ENCODE measurements around the gene CAD. TPM values are rescaled to one million over a fixed set of nuclear protein-coding genes. Genes with fewer than 3 reads are reported as not detected.

Gene CAD
- total and polyA plus RNA-seq, 2 donors (not counting 1 experiment from before 2014, with no cell fraction given): 35.6 to 48.5 TPM

DNA sequence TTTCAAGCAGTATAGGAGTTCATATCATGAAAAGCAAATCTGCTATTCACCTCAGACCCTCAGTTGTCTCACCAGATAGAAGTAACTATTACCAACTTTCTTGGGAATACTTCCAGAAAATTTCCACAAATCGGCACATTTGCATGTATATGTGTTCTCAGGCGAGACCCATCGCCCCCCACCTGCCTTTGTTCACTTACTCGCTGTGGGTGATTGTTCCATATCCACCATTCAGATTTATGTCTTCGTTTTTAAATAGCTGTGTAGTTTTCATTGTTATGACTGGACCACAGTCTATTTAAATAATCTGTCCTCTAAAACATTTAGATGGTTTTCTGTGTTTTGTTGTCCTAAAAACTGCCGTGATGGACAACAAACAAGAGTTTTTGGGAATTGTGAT is 68.3 kb downstream of the CAD start:
- WGBS (ENCODE audit: insufficient coverage): no CpG with 5 or more reads among the region's 6 CpGs
- Mint-ChIP-seq H3K27me3 (peaks cover 34% of the 10 kb centered on the region), H3K4me1 (no peaks in the 10 kb centered on the region)

DNA sequence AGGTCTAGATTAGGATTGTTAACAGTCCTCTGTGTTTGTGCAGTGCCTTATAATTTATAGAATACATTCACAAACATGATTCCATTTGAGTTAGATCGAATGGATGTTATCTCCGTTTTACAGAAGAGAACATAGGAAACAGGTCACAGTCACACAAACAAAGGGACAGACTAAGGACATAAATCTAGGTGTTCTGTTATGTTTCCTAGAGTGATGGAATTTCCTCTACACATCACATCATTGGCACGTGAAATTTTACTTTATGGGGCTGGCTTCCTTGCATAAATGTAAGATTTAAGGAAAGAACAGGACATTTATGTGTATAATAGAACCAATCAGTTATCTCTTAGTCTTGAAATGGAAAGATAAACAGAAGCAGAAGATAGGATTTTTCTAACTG is 71.4 kb downstream of the CAD start:
- Histone ChIP-seq H3K27me3 (replicated peaks in 1 of 4; ENCODE audit: control extremely low read depth in 1 of 4, control insufficient read depth in 3 of 4, insufficient read depth in 4 of 4, low read length in 3 of 4) (peaks cover 0 to 6% (median 0%) of the 10 kb centered on the region in 4 experiments), H3K9me3 (ENCODE audit: control extremely low read depth in 1 of 3, control insufficient read depth in 2 of 3, insufficient read depth in 1 of 3, low read length in 2 of 3) (no peaks in the 10 kb centered on the region), H3K27ac (ENCODE audit: low read length in 2 of 2) (no peak overlapping the region), H3K36me3 (replicated peaks in 1 of 2; ENCODE audit: control extremely low read depth in 1 of 2, control insufficient read depth in 1 of 2, extremely low read depth in 1 of 2, insufficient read depth in 2 of 2, low read length in 1 of 2) (no peaks in the 10 kb centered on the region), H3K4me2 (replicated peaks; ENCODE audit: low read depth, low read length, poor library complexity, severe bottlenecking) (no peak overlapping the region), H4K20me1 (ENCODE audit: control insufficient read depth, insufficient read depth, low read length, poor library complexity, severe bottlenecking) (no peaks in the 10 kb centered on the region), H3K79me2 (ENCODE audit: control insufficient read depth, insufficient read depth, low read length) (no peaks in the 10 kb centered on the region), H3K4me1 (ENCODE audit: control insufficient read depth in 2 of 2, insufficient read depth in 2 of 2, low read length in 2 of 2) (peaks cover 5 to 10% of the 10 kb centered on the region in 2 donors), H2AFZ (ENCODE audit: insufficient read depth, low read depth, low read length, poor library complexity, severe bottlenecking) (no peak overlapping the region), H3K9ac (ENCODE audit: low read length) (no peak overlapping the region), H3K4me3 (ENCODE audit: control extremely low read depth in 1 of 5, extremely low read depth in 1 of 5, insufficient read depth in 1 of 5, low read depth in 2 of 5, low read length in 4 of 5) (no peak overlapping the region)
- DNase-seq (no peak), ATAC-seq (ENCODE audit: low read depth) (no peak)
- no CpG with 5 or more reads among the region's 3 CpGs for WGBS (ENCODE audit: insufficient coverage)
- no peaks in the 10 kb centered on the region for H3K9me3 Mint-ChIP-seq (ENCODE audit: insufficient read depth)
- ChIA-PET CTCF (interaction anchor here (1.6 to 1.9 kb wide), 2 partner anchors 14 to 327 kb away, joined by 6 to 7 read pairs; no protein-coding TSS in a partner anchor), POLR2A (no interaction called here)
- H3K4me1 Mint-ChIP-seq: peaks cover 2% of the 10 kb centered on the region
- no peak overlapping the region for H3K27ac Mint-ChIP-seq
- TF ChIP-seq EZH2 (IDR thresholded peaks at IDR 0.05; ENCODE audit: borderline replicate concordance, insufficient read depth, low read depth, low read length, poor library complexity, severe bottlenecking): no peak
- TF ChIP-seq, protein P1, sequence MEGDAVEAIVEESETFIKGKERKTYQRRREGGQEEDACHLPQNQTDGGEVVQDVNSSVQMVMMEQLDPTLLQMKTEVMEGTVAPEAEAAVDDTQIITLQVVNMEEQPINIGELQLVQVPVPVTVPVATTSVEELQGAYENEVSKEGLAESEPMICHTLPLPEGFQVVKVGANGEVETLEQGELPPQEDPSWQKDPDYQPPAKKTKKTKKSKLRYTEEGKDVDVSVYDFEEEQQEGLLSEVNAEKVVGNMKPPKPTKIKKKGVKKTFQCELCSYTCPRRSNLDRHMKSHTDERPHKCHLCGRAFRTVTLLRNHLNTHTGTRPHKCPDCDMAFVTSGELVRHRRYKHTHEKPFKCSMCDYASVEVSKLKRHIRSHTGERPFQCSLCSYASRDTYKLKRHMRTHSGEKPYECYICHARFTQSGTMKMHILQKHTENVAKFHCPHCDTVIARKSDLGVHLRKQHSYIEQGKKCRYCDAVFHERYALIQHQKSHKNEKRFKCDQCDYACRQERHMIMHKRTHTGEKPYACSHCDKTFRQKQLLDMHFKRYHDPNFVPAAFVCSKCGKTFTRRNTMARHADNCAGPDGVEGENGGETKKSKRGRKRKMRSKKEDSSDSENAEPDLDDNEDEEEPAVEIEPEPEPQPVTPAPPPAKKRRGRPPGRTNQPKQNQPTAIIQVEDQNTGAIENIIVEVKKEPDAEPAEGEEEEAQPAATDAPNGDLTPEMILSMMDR (IDR thresholded peaks at IDR 0.05): no peak
- H3K4me3 Mint-ChIP-seq: no peak overlapping the region
- intact Hi-C loops (cut with micrococcal nuclease): no loop called here
- peaks cover 21% of the 10 kb centered on the region for H3K27me3 Mint-ChIP-seq

More for the DNA sequence above, 68.3 kb downstream of the CAD start:
- Histone ChIP-seq H2AFZ (ENCODE audit: insufficient read depth, low read depth, low read length, poor library complexity, severe bottlenecking) (no peak overlapping the region), H3K4me2 (replicated peaks; ENCODE audit: low read depth, low read length, poor library complexity, severe bottlenecking) (no peak overlapping the region), H3K4me1 (ENCODE audit: control insufficient read depth in 2 of 2, insufficient read depth in 2 of 2, low read length in 2 of 2) (peaks cover 0 to 4% of the 10 kb centered on the region in 2 donors), H4K20me1 (ENCODE audit: control insufficient read depth, insufficient read depth, low read length, poor library complexity, severe bottlenecking) (no peaks in the 10 kb centered on the region), H3K9me3 (ENCODE audit: control extremely low read depth in 1 of 3, control insufficient read depth in 2 of 3, insufficient read depth in 1 of 3, low read length in 2 of 3) (no peaks in the 10 kb centered on the region), H3K9ac (ENCODE audit: low read length) (no peak overlapping the region), H3K36me3 (replicated peaks in 1 of 2; ENCODE audit: control extremely low read depth in 1 of 2, control insufficient read depth in 1 of 2, extremely low read depth in 1 of 2, insufficient read depth in 2 of 2, low read length in 1 of 2) (no peaks in the 10 kb centered on the region), H3K27ac (ENCODE audit: low read length in 2 of 2) (no peak overlapping the region), H3K79me2 (ENCODE audit: control insufficient read depth, insufficient read depth, low read length) (no peaks in the 10 kb centered on the region), H3K27me3 (replicated peaks in 1 of 4; ENCODE audit: control extremely low read depth in 1 of 4, control insufficient read depth in 3 of 4, insufficient read depth in 4 of 4, low read length in 3 of 4) (peaks cover 0 to 6% (median 3%) of the 10 kb centered on the region in 4 experiments), H3K4me3 (ENCODE audit: control extremely low read depth in 1 of 5, extremely low read depth in 1 of 5, insufficient read depth in 1 of 5, low read depth in 2 of 5, low read length in 4 of 5) (no peak overlapping the region)
- ChIA-PET CTCF (no interaction called here), POLR2A (no interaction called here)
- ATAC-seq (ENCODE audit: low read depth) (no peak), DNase-seq (no peak)
- Mint-ChIP-seq H3K4me3 (no peak overlapping the region), H3K27ac (no peak overlapping the region), H3K9me3 (ENCODE audit: insufficient read depth) (no peaks in the 10 kb centered on the region)
- intact Hi-C loops (cut with micrococcal nuclease): no loop called here
- TF ChIP-seq EZH2 (IDR thresholded peaks at IDR 0.05; ENCODE audit: borderline replicate concordance, insufficient read depth, low read depth, low read length, poor library complexity, severe bottlenecking): no peak

Data from B cell (primary cell).